Measurements from ENCODE around the gene GPATCH2L.

DNA sequence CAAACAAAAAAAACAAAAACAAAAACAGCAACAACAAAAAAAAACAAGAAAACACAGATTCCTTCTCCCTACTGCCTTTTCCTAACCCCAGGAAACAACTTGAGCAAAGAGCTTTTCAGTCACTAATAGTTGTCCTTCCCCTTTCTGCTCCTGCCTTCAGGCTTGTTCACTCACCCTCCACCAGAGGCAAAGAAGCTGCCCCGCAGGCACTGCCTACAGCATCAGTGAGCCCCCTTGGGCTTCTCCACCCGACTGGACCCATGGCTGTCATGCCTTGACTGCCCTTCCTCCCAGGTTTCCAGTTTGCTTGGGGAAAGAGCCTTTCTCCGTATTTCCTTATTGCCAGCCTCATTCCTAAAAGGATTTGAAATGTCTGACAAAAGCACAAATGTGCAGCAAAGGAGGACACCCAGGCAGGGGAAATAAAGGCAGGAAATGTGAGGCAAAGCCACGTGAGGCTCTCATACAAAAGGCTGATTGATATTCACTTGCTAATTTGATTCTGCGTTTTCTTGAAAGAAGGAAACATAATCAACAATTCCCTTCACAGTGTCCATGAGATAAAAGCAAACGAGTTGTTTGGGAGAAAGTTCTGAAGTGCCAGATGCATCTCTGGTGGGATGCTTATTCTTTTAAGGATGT, 85.7 kb downstream of the GPATCH2L start:
- TF ChIP-seq EZH2 (IDR thresholded peaks at IDR 0.05; ENCODE audit: borderline replicate concordance, low read length): no peak
- TF ChIP-seq, protein P1, sequence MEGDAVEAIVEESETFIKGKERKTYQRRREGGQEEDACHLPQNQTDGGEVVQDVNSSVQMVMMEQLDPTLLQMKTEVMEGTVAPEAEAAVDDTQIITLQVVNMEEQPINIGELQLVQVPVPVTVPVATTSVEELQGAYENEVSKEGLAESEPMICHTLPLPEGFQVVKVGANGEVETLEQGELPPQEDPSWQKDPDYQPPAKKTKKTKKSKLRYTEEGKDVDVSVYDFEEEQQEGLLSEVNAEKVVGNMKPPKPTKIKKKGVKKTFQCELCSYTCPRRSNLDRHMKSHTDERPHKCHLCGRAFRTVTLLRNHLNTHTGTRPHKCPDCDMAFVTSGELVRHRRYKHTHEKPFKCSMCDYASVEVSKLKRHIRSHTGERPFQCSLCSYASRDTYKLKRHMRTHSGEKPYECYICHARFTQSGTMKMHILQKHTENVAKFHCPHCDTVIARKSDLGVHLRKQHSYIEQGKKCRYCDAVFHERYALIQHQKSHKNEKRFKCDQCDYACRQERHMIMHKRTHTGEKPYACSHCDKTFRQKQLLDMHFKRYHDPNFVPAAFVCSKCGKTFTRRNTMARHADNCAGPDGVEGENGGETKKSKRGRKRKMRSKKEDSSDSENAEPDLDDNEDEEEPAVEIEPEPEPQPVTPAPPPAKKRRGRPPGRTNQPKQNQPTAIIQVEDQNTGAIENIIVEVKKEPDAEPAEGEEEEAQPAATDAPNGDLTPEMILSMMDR (IDR thresholded peaks at IDR 0.05; ENCODE audit: low read length): no peak

Measured in OCI-LY1 (cell line).